ENCODE data around the gene SPACA9. TPM values are rescaled to one million over a fixed set of nuclear protein-coding genes. Genes with fewer than 3 reads are reported as not detected.

The SPACA9 gene
- total RNA-seq, 1 donor from 2014 or later, result 5.2 TPM

GRCh38 chr9:132863096-132863495, 15.6 kb upstream of the SPACA9 start:
- no peak for TF ChIP-seq CTCF (conservative IDR thresholded peaks at IDR 0.05; ENCODE audit: low read depth, low read length)
- DNase-seq (ENCODE audit: low read depth), result no peak
- no peak overlapping the region for H3K4me3 ChIP-seq (ENCODE audit: low read depth, low read length)

DNA sequence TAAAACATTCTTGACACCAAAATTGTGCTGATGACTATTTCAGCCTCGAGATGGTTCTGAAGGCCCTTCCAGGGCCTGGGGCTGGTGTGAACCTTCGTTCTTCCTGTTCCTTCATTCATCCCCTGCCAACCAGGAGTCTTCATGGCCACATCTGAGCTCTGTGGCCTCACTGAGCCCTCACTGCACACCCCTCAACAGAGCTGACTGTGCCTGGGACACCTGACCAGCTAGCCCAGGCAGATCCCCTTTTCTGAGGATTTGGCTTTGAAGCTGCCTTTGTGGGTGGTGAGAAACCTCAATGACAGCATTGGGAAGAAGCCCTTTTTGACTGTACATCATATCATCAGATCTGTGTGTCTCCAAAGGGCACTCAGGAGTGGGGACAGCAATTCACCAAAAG, 14.4 kb upstream of the SPACA9 start:
- no peak for DNase-seq (ENCODE audit: low read depth)
- no peak overlapping the region for H3K4me3 ChIP-seq (ENCODE audit: low read depth, low read length)
- TF ChIP-seq CTCF (conservative IDR thresholded peaks at IDR 0.05; ENCODE audit: low read depth, low read length), result no peak

- no peak for TF ChIP-seq CTCF (conservative IDR thresholded peaks at IDR 0.05; ENCODE audit: low read depth, low read length)
- DNase-seq (ENCODE audit: low read depth), result no peak
- H3K4me3 ChIP-seq (ENCODE audit: low read depth, low read length), result no peak overlapping the region
Measured at GRCh38 chr9:132864691-132865090, 14.0 kb upstream of the SPACA9 start.

- TF ChIP-seq CTCF (conservative IDR thresholded peaks at IDR 0.05; ENCODE audit: low read depth, low read length), result no peak
- H3K4me3 ChIP-seq (ENCODE audit: low read depth, low read length), result no peak overlapping the region
- DNase-seq (ENCODE audit: low read depth), result no peak
Measured at GRCh38 chr9:132866898-132867297, 11.8 kb upstream of the SPACA9 start.

DNA sequence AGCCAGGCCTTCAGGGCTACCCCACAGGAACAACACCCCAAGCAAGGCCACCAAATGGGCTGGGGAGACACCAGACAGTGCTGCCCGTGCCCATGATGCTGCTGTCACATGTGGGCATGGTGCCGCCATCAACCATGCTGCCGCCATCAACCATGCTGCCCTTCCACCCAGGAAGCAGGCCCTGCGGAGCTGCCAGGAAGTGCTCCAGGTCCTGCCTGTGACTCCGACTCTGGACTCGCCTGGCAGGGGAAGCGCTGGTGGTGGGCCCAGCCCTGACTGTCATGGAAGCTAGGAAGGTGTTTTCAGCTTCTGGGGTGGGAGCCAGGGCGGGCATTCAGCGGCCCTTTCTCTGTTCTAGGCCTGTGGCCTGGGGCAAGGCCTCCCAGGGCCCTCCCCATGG, 9.4 kb upstream of the SPACA9 start:
- H3K4me3 ChIP-seq (ENCODE audit: low read depth, low read length), result no peak overlapping the region
- DNase-seq (ENCODE audit: low read depth), result no peak
- no peak for TF ChIP-seq CTCF (conservative IDR thresholded peaks at IDR 0.05; ENCODE audit: low read depth, low read length)

DNA sequence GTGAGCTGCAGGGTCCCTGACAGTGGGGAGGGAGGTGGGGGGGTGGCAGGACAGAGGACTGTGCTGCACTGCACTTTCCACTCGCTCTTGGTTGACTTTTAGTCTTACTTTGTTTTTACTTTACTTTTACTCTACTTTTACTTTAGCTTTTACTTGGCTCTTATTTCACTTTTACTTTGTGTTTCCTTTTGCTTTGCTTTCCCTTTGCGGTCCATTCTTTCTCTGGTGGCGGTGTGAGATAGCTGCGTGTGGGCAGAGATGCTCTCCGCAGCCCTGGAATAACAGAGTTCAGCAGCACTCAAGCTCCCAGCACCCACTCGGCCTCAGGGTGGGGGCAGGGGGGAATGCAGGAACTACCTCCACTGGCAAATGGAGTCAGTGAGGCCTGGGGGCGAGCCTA, 5.3 kb upstream of the SPACA9 start:
- no peak overlapping the region for H3K4me3 ChIP-seq (ENCODE audit: low read depth, low read length)
- no peak for DNase-seq (ENCODE audit: low read depth)
- TF ChIP-seq CTCF (conservative IDR thresholded peaks at IDR 0.05; ENCODE audit: low read depth, low read length), result no peak

DNA sequence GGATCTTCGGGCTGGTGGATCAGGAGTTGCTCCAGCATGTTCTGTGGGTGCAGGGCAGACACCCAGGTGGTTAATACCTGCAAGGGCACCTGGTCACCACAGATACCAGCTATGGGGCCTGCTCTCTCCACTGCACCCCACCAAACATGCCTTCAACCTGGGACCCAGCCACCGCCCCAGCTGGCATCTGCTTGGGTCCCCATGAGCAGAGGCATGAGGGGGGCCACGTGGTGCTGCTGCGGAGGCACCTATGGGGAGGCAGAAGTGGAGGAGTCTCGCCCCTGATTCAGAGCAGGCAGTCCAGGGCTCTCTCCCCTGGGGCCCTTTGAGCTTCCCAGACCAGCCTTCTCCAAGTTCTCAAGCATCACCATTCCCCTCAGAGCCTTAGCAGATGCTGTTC, 3.5 kb upstream of the SPACA9 start:
- DNase-seq (ENCODE audit: low read depth), result no peak
- no peak for TF ChIP-seq CTCF (conservative IDR thresholded peaks at IDR 0.05; ENCODE audit: low read depth, low read length)
- no peak overlapping the region for H3K4me3 ChIP-seq (ENCODE audit: low read depth, low read length)

Data from epithelial cell of proximal tubule (primary cell).